GM12878 (cell line): ENCODE results near the gene NFIL3.

Source experiments
- ASH2L ChIP-seq: fragments of 300-600, 200-600 bp; sonication (generic); IDR thresholded peaks from 2 replicates; pipeline ENCODE4 v1.6.1; 2017; ENCODE audit warnings: low read depth, mild to moderate bottlenecking, borderline replicate concordance
- CREB1 ChIP-seq: IDR thresholded peaks from 2 replicates; pipeline ENCODE4 v1.6.1; 2012; ENCODE audit warnings: low read depth, mild to moderate bottlenecking, inconsistent platforms
- EZH2 ChIP-seq: IDR thresholded peaks from 2 replicates; pipeline ENCODE4 v1.6.1; 2012; ENCODE audit warnings: low read depth, mild to moderate bottlenecking, control low read depth, inconsistent platforms, low read length, borderline replicate concordance; ENCODE audit not compliant: control insufficient read depth
- JUND ChIP-seq: IDR thresholded peaks from 2 replicates; pipeline ENCODE4 v1.6.1; 2012; ENCODE audit warnings: low read depth, mild to moderate bottlenecking, low read length, improper control_type of control experiment, moderate library complexity
- MEF2B ChIP-seq: fragments of 450-650 bp; IDR thresholded peaks from 2 replicates; pipeline ENCODE4 v1.6.1; 2018; ENCODE audit warnings: mild to moderate bottlenecking, moderate library complexity; ENCODE audit not compliant: partially characterized antibody, poor library complexity, severe bottlenecking
- POLR2A ChIP-seq: IDR thresholded peaks from 2 replicates; pipeline ENCODE4 v1.6.1; 2011; ENCODE audit warnings: low read depth, mild to moderate bottlenecking, low read length
- POLR2AphosphoS5 ChIP-seq: IDR thresholded peaks from 2 replicates; pipeline ENCODE4 v1.6.1; 2011; ENCODE audit warnings: mild to moderate bottlenecking, low read length, inconsistent platforms
- RAD51 ChIP-seq: fragments of 450-650 bp; IDR thresholded peaks from 2 replicates; pipeline ENCODE4 v1.6.1; 2016; ENCODE audit warnings: moderate library complexity, mild to moderate bottlenecking, inconsistent platforms
- WRNIP1 ChIP-seq: IDR thresholded peaks from 2 replicates; pipeline ENCODE4 v1.6.1; 2011; ENCODE audit warnings: low read depth, low read length, improper control_type of control experiment, borderline replicate concordance
- TF ChIP-seq, protein P1 (sequence below), 3 experiments: IDR thresholded peaks in 2 of 3; conservative IDR thresholded peaks in 1 of 3; 2 replicates each; pipeline ENCODE4 v1.5.1; 2011; ENCODE audit warnings: low read depth in 3 of 3, low read length in 3 of 3, mild to moderate bottlenecking in 3 of 3, control low read depth in 2 of 3, moderate library complexity in 2 of 3, inconsistent platforms in 1 of 3, mixed read lengths in 1 of 3; ENCODE audit not compliant: control insufficient read depth in 2 of 3, insufficient read depth in 1 of 3; ENCODE audit errors: extremely low read depth in 1 of 3

DNA sequence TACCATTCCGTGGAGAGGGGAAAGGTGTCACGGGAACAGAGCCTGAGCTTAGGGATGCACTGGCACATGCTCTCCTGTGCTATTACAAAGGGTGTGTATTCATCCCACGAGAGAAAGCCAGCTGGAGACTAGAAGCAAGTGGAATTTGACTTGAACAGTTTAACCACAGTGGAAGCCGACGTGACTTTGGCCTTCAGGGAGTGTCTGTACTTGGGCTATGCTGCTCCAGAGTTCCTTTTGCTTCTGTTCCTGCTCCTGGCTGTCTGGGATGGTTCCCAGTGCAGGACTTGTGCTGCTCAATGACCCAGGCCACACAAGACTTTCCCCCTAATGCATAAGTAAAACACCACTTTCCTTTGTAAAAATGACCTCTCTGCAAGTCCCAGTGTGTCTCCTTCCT is 7.9 kb upstream of the NFIL3 start:
- no peak for TF ChIP-seq JUND
- TF ChIP-seq ASH2L, result no peak
- no peak for TF ChIP-seq CREB1
- TF ChIP-seq, protein P1, sequence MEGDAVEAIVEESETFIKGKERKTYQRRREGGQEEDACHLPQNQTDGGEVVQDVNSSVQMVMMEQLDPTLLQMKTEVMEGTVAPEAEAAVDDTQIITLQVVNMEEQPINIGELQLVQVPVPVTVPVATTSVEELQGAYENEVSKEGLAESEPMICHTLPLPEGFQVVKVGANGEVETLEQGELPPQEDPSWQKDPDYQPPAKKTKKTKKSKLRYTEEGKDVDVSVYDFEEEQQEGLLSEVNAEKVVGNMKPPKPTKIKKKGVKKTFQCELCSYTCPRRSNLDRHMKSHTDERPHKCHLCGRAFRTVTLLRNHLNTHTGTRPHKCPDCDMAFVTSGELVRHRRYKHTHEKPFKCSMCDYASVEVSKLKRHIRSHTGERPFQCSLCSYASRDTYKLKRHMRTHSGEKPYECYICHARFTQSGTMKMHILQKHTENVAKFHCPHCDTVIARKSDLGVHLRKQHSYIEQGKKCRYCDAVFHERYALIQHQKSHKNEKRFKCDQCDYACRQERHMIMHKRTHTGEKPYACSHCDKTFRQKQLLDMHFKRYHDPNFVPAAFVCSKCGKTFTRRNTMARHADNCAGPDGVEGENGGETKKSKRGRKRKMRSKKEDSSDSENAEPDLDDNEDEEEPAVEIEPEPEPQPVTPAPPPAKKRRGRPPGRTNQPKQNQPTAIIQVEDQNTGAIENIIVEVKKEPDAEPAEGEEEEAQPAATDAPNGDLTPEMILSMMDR (IDR thresholded peaks at IDR 0.05 in 2 of 3, conservative IDR thresholded peaks at IDR 0.05 in 1 of 3; ENCODE audit: control insufficient read depth in 2 of 3, extremely low read depth in 1 of 3, insufficient read depth in 1 of 3, low read depth in 3 of 3, low read length in 3 of 3), result no peak
- no peak for TF ChIP-seq EZH2
- no peak for TF ChIP-seq POLR2A
- no peak for TF ChIP-seq RAD51
- no peak for TF ChIP-seq POLR2AphosphoS5
- TF ChIP-seq MEF2B, result no peak
- no peak for TF ChIP-seq WRNIP1
